GM21529 (cell line): ENCODE data around the gene SALL4.
"Not testable (repeated sequence)": the region's sequence is repeated elsewhere in the genome, so short reads cannot be mapped to it uniquely, and the experiment has no call there.

ENCODE experiments used
- ATAC-seq: cut with Tn5 transposase; IDR thresholded peaks from one replicate; pipeline ENCODE4 v1.9.1; 2021; ENCODE audit not compliant: unreplicated experiment

Gene SALL4

DNA sequence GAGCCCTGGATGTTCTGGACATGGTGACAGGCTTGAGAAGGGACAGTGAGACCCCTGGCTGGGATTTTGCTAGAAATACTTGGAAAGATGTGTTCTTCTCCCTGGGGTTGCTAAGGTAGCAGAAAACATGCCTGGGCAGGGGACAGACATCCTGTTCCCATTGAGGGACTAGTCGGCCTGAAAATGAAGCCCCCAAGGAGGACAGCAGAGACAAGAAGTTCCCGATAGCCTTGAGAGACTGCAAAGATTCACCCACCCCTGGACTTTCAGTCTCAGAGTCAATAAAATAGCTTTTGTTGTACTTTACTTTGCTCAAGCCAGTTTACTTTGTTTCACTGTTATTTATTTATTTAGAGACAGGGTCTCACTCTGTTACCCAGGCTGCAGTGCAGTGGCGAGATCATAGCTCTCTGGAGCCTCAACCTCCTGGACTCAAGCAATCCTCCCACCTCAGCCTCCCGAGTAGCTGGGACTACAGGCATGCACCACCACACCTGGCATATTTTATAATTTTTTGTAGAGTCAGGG lies 62.5 kb downstream of the SALL4 start:
- no peak for ATAC-seq

DNA sequence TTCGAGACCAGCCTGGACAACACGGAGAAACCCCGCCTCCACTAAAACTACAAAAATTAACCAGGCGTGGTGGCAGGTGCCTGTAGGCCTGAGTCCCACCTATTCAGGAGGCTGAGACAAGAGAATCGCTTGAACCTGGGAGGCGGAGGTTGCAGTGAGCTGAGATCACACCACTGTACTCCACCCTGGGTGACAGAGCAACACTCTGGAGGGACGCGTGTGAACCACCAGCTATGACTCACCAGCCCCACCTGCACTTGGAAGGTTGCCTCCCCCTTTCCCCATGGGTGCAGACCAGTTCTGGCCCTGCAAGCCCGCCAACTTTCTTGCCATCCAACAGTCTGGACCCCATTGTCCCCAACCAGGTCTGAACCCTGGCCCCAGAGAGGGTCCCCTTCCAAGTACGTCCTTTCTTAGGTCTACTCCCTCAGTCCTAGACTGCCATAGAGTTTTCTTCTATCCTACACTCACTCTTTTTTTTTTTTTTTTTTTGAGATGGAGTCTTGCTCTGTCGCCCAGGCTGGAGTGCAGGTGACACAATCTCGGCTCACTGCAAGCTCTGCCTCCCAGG lies 63.4 kb downstream of the SALL4 start:
- no peak for ATAC-seq

DNA sequence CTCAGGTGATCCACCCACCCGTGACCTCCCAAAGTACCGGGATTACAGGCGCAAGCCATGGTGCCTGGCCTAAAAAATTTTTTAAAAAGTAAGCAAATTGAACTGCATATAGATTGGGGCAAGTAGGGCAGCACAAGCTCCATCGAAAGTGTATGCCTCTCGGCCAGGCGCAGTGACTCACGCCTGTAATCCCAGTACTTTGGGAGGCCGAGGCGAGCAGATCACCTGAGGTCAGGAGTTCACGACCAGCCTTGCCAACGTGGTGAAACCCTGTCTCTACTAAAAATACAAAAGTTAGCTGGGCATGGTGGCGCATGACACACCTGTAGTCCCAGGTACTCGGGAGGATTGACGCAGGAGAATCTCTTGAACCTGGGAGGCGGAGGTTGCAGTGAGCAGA lies 64.1 kb downstream of the SALL4 start:
- not testable (repeated sequence) for ATAC-seq

DNA sequence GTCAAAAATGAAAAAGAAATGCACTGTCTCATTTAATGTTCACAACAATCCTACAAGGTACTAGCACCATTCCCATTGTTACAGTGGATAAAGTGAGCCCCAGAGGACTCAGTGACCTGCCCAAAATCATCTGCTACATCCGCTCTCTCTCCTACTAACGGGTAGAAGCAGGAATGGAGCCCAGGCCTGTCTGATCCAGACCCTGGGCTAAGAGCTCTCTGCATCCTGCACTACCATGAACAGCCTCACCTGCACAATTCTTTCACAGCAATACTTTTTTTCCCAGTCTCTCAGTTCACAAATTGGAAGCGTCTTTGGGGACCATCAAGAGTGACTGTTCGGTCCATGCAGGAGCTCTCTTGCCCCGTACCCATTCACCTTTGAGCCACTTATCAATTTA lies 65.4 kb downstream of the SALL4 start:
- ATAC-seq, result no peak

DNA sequence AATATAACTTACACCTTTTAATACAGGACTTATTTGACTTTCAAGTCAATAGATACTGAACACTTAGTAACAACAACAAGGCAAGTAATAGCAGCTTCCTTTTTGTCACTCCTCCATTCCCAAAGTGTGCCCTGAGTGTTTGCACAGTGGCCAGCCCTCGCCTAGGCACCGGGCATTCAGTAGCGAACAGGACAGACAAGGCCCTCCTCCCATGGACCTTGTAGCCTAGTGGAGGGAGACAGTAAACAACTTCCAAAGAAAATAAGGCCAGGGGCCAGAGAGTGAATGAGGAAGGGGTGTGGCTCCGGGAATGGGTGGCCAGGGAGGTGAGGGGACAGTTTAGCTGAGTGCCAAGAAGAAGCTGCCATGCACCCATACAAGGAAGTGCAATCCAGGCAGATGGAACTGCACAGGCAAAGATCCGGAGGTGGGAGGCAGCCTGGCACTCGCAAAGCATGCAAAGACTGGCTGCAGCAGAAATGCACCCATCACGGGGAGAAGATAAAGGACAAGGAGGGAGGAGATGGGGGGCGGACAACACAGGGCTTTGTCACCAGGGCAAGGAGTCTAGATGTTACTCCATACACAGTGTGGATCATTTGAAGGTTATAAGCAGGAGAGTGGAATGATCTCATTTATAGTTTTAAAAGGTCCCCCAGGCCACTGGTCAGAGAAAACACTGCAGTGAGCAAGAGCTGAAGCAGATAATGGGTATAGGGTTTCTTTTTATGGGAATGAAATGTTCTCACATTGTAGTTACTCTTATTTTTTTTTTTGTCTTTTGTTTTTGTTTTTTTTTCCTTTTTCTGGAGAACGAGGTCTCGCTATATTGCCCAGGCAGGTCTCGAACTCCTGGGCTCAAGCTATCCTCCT lies 66.4 kb downstream of the SALL4 start:
- ATAC-seq, result no peak

DNA sequence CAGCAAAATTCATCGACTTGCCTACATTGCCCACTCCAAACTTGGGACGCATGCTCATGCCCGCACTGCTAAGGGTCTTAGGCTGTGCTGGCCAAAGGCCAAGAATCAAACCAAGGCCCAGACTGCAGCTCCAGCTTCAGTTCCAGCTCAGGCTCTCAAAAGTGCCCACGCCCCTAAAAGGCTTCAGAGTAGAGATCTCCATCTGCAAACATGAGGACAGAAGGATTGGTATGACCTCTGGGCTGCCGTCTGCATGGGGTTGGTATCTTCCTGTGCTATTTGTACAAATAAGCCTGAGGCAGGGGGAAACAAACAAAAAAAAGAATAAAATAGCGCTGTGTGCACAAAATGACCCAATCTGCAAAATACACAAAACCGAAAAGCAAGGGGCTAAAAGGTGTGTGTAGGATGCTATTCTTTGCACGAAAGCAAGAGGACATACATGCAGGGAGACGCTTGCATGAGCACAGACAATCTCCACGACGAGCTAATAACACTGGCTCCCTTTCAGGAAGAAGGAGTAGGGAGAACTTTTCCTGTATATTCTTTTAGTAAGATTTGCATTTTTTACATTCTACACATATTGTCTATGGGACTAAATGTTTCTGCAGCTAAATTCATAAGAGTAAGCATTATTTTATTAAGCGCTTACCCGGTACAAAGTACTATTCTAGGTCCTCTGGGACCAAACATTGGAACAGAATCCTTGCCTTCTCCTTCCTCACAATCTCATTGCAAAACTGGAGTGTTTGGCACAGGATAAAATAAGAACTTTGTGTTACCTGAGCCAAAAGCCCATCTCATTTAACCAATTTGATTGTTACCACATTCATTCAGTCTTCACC lies 67.2 kb downstream of the SALL4 start:
- no peak for ATAC-seq

DNA sequence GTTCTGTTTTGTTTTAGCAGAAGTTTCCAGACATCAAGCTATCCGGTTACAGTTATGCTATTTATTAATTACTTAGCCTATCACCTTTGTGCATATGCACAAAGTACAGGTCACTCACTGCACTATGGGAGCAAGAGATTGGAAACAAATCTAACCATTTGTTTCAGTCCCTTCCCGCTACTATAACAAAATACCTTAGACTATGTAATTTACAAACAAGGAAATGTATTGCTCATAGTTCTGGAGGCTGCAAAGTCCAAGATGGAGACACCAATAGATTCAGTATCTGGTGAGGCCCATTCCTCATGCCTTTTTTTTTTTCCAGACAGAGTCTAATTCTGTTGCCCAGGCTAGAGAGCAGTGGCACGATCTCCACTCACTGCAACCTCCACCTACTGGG lies 69.3 kb downstream of the SALL4 start:
- no peak for ATAC-seq
